ENCODE data around the gene RGP1. TPM values are rescaled to one million over a fixed set of nuclear protein-coding genes. Genes with fewer than 3 reads are reported as not detected.

RGP1 gene
- polyA plus RNA-seq, 1 of the 3 experiments (the other 2 are of a cell fraction), result 16.1 TPM

Small RNA genes lying within 50 kb of the gene (small RNA-seq; reads per million reads assigned to genes)
- gene MIR6853, result 0 to 3.2 (median 0.06) reads per million in 7 experiments

Other genes with a start within 250 kb of the RGP1 start
- 26.0 TPM in 2 replicates for gene TESK1, start 144.0 kb upstream of the RGP1 start, polyA plus RNA-seq (2012; rRNA removed)
- gene CD72, start 130.9 kb upstream of the RGP1 start, polyA plus RNA-seq (2012; rRNA removed), result 2.5 and 2.7 TPM in 2 replicates
- not detected in 2 replicates for gene SIT1, start 98.4 kb upstream of the RGP1 start, polyA plus RNA-seq (2012; rRNA removed)
- gene RMRP, start 91.3 kb upstream of the RGP1 start, polyA plus RNA-seq (2012; rRNA removed), result 64.9 and 157 TPM in 2 replicates
- 20.9 and 22.0 TPM in 2 replicates for gene CCDC107, start 91.0 kb upstream of the RGP1 start, polyA plus RNA-seq (2012; rRNA removed)
- gene ARHGEF39, start 84.1 kb upstream of the RGP1 start, polyA plus RNA-seq (2012; rRNA removed), result 4.9 and 5.2 TPM in 2 replicates
- 0.99 and 1.4 TPM in 2 replicates for gene CA9, start 75.4 kb upstream of the RGP1 start, polyA plus RNA-seq (2012; rRNA removed)
- gene TPM2, start 59.4 kb upstream of the RGP1 start, polyA plus RNA-seq (2012; rRNA removed), result 589 and 620 TPM in 2 replicates
- 91.8 and 115 TPM in 2 replicates for gene TLN1, start 17.1 kb upstream of the RGP1 start, polyA plus RNA-seq (2012; rRNA removed)
- gene CREB3, start 16.6 kb upstream of the RGP1 start, polyA plus RNA-seq (2012; rRNA removed), result 33.9 and 38.6 TPM in 2 replicates
- gene GBA2, start 59 bp upstream of the RGP1 start, polyA plus RNA-seq (2012; rRNA removed), result 71.5 and 98.2 TPM in 2 replicates
- gene MSMP, start 5.0 kb downstream of the RGP1 start, polyA plus RNA-seq (2012; rRNA removed), result 1.2 TPM in 2 replicates
- 12.8 and 13.5 TPM in 2 replicates for gene NPR2, start 42.3 kb downstream of the RGP1 start, polyA plus RNA-seq (2012; rRNA removed)
- 1.5 and 2.8 TPM in 2 replicates for gene SPAG8, start 63.0 kb downstream of the RGP1 start, polyA plus RNA-seq (2012; rRNA removed)
- 39.9 and 57.2 TPM in 2 replicates for gene HINT2, start 65.8 kb downstream of the RGP1 start, polyA plus RNA-seq (2012; rRNA removed)
- not detected in 2 replicates for gene FAM221B, start 79.4 kb downstream of the RGP1 start, polyA plus RNA-seq (2012; rRNA removed)
- gene TMEM8B, start 79.9 kb downstream of the RGP1 start, polyA plus RNA-seq (2012; rRNA removed), result 5.3 and 5.8 TPM in 2 replicates
- gene OR13J1, start 121.1 kb downstream of the RGP1 start, polyA plus RNA-seq (2012; rRNA removed), result not detected in 2 replicates
- gene HRCT1, start 156.9 kb downstream of the RGP1 start, polyA plus RNA-seq (2012; rRNA removed), result 2.0 and 3.0 TPM in 2 replicates
- gene SPAAR, start 160.2 kb downstream of the RGP1 start, polyA plus RNA-seq (2012; rRNA removed), result 0.11 and 0.13 TPM in 2 replicates
- gene OR2S2, start 208.9 kb downstream of the RGP1 start, polyA plus RNA-seq (2012; rRNA removed), result 0.16 TPM in 1 of 2 replicates, not detected in the other